Stimulated activated CD8-positive, alpha-beta memory T cell treated with anti-CD3 and anti-CD28 coated beads, Interleukin-7, amount 100 ng/mL, for 1 hour (primary cell): ENCODE results near the gene TCF23.

ENCODE experiments used
- DNase-seq, 2 donors: peaks; one replicate each; pipeline ENCODE4 v3.0.0-alpha.2; 2020; ENCODE audit warnings: low read depth in 2 of 2

Gene TCF23

DNA sequence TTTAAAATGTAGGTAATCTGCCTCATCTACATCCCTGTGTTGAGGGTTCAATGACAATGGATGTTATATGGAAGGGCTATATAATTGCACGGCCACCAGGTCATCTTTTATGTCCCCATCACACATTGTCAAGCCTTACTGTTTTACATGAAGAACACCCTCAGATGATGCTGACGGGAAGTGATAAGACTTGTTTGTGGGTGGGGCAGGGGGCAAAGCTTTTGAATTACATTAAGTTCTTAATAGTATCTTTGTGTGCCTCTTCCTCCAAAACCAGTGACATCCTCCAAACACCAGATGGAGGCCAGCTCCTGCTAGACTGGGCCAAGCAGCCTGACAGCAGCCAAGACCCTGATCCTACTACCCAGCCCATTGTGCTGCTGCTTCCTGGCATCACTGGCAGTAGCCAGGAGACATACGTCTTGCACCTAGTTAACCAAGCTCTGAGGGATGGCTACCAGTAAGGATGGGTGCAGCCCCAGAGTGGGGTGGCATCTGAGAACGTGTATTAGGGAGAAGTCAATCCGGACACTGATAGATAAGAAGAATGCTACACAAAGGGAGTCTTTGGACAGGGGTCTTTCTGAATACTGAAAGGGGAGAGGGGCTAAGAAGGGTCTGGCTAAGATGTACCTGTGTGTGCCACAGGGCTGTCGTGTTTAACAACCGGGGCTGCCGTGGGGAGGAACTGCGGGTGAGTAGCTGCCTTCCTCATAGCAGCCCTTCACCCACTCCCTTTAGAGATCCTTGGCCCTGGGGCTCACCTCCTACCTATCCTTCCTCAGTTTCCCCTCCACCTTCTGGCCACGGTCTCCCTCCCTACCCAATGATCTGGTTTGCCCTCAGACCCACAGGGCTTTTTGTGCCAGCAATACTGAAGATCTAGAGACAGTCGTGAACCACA lies 19.9 kb upstream of the TCF23 start:
- DNase-seq: no peak

GRCh38 chr2:27130396-27130795 lies 18.4 kb upstream of the TCF23 start:
- DNase-seq: no peak

GRCh38 chr2:27131429-27131828 lies 17.4 kb upstream of the TCF23 start:
- no peak for DNase-seq

GRCh38 chr2:27133195-27133875 lies 15.5 kb upstream of the TCF23 start:
- no peak for DNase-seq

DNA sequence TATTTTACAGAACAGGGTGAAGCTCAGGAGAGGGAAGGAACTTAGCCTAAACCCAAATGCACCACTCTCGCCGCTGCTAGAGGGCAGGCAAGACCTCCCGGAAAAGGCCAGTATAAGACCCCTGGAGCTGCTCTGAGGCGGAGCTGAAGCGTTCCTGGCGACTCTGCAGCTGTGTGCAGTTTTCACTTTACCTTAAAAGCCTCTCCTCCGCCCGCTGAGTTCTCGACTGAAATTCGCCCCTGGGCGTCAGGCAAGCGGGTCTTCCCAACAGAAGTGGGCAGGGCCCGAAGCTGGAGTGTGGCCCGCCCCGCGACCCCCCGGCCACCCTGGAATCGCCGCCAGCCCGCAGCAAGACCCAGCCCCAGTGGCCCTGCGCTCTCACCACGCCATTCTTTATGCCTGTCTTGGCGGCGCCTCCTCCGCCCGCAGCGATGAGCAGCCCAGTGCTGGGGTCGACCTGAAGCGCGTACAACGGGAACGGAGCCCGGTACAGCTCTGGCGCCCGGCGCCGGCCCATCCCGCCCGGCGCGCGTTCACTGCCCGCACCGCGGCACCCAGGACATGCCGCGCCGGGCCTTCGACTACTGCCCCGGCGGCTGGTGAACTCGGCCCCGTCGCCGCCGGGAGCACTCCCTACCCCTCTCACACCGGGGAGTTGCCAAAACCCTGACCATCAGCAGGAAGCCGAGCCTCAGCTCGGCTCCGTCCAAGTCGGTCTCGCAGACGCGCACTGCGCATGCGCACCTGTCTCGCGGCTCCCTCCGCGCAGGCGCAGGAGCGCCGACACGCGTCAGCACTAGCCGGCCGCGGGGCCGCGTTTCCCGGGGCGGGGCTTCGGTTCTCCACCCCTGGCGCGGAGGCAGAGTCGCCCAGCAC lies 14.7 kb upstream of the TCF23 start, which contains the start of gene PREB:
Gene PREB (minus strand): TSS at position 732 of the 876 bp plus-strand sequence. CDS start 215 bp downstream, at position 517.
- peak; percentile 95 to 96 for DNase-seq

DNA sequence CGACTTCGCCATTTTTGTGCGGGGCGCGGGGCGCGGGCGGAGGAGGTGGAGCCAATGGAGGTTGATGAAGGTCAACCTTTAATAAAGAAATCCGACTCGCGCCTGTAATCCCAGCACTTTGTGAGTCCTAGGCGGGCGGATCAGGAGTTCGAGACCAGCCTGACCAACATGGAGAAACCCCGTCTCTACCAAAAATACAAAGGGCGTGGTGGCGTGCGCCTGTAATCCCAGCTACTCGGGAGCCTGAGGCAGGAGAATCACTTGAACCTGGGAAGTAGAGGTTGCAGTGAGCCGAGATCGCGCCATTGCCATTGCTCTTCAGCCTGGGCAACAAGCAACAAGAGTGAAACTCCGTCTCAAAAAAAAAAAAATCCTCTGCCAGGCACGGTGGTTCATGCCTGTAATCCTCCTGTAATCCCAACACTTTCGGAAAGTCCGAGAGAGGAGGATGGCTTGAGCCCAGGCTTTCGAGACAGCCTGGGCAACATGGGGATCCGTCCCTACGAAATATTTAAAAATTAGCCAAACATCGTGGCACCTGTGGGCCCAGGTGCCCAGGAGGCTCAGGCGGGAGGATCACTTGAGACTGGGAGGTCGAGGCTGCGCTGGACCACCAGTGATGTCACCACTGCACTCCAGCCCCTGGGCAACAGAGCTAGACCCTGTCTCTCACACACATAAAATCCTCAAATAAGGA lies 13.9 kb upstream of the TCF23 start:
- DNase-seq: no peak

DNA sequence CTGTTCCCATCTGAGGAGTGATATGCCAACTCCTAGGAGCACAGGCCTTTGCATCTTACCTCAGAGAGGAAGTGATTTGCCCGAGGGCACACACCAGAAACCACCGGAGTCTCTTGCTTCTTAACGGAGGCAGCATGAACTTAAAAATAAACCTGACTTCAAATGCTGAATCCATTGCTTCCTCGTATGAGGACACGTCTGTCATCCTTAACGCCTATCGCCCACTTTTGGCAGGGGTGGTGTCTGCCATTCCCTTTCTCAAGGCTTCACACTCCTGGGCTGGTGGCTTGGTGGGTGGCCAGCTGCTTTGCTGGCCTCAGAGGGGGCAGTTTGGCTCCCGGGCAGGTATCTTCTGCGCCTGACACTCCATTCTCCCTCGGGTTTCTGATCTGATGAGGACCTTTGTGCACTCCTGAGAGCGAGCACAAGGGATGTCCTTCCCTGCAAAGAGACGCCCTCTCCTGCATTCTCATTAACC lies 13.3 kb upstream of the TCF23 start:
- DNase-seq: no peak

- no peak for DNase-seq
These were observed 12.1 kb upstream of the TCF23 start for GRCh38 chr2:27136751-27137150.

DNA sequence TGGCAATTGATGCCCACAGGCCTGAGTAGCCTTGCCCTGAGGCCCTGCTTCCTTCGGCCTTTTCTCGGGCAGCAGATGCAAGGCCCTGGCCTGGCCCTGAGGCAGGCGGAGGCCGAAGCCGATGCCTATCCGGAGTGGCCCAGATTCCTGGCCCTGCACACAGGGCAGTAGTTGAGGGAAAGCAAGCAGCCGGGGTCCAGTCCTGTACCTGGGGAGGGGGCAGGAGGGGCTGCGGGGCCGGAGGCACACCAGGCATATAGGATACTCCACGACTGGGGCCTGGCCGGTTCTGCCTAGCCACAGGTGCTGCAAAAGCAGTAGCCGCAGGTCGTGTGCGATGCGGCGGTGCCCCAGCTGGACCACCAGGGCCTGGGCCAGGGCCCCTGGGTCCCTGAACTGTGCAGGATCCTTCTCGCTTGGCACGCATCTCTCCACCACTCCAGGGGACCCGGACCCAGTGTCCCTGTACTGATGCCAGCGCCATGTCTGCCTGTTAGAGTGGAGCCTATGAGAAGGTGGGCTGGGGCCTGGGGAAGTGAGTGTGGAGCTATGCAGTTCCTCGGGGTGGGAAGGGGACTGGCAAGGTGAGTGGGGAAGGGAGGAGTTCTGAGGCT lies 11.4 kb upstream of the TCF23 start:
- no peak for DNase-seq

DNA sequence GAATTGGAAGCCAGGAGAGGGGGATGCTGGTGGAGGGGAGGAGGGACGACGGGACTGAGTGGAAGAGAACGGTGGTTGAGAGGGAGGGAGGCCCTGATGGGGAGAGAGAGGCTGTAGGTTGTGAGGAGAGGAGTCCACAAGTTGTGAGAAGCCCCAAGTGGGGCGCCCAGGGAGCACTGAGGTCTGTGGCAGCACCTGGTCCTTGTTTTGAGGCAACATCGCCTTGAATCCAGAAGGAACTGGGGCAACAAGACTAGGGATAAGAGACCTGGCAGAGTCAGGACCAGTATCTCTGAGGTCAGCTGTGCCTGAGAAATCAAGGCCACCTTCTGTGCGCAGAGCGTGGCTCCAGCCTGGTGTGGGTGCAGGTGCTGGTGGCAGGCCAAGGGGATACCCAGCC lies 10.7 kb upstream of the TCF23 start:
- DNase-seq: no peak

- no peak for DNase-seq
These were observed 9.5 kb upstream of the TCF23 start, which contains the start of gene PRR30 for GRCh38 chr2:27139310-27139709. Gene PRR30, minus strand, starts transcription at chr2:27139410. Its CDS starts 1,081 bp downstream, at chr2:27138329.

DNA sequence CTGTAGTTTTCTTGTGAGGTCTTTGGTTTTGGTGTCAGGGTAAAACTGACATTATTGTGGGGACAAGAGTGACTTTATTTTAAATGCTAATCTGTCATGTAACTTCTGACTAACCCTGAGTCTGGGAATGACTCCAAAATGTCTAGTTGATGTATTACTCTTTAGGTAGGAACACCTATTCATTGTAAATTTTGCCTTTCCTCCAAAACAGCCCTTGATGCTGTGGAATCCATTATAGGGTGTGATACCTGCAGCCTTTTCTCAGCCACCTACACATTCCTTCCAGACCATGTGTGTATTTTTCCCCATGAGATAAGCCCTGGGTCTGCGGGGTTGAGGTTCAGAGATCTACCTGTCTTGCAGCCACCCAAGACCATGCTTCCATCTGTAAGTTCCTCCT lies 5.5 kb upstream of the TCF23 start:
- DNase-seq: no peak

DNA sequence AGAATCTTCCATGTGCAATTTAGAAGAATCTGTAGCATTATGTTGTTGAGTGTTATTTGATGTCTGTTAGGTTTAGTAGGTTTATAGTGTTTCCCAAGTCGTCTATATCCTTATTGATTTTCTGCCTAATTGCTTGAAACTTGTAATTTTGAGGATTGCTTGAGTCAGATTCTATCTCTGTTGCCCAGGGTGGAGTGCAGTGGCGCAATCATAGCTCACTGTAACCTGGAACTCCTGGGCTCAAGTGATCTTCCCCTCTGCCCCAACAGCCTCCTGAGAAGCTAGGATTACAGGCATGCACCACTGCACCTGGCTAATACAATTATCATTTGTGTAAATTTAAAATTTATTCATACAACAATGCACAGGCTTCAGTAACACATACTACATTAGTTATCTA lies 3.1 kb upstream of the TCF23 start:
- DNase-seq: no peak

- no peak for DNase-seq
These were observed 869 bp upstream of the TCF23 start for GRCh38 chr2:27147935-27148334.

- no peak for DNase-seq
These were observed 984 bp downstream of the TCF23 start for GRCh38 chr2:27149570-27150405.

DNA sequence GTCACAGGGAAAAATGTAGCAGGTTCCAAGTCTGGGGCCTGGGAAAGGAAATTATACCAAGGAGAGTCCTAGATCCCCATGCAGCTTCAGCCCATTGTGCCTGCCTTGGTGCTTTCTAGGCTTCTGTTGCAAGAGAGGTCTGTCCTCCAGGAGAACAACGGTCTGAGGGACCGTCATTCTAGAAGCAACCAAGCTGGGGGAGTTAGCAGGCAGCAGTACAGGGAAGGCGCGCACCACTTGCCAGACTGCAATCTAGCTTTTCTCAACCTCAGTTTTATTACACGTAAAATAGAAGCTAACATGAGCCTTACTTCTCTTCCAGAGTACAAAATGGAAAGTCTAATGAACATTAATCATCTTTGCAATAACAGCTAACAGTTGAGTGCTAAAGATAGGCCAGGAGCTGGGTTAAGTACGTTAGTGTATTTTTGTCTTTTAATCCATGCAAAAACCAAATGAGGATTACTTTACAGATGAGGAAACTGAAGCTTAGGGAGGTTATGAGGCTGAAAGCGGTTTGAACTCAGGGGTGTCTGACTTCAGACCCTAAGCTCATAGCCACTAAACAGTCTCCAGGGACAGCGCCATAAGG lies 1.9 kb downstream of the TCF23 start:
- no peak for DNase-seq

GRCh38 chr2:27152102-27152795 lies 3.4 kb downstream of the TCF23 start:
- no peak for DNase-seq

DNA sequence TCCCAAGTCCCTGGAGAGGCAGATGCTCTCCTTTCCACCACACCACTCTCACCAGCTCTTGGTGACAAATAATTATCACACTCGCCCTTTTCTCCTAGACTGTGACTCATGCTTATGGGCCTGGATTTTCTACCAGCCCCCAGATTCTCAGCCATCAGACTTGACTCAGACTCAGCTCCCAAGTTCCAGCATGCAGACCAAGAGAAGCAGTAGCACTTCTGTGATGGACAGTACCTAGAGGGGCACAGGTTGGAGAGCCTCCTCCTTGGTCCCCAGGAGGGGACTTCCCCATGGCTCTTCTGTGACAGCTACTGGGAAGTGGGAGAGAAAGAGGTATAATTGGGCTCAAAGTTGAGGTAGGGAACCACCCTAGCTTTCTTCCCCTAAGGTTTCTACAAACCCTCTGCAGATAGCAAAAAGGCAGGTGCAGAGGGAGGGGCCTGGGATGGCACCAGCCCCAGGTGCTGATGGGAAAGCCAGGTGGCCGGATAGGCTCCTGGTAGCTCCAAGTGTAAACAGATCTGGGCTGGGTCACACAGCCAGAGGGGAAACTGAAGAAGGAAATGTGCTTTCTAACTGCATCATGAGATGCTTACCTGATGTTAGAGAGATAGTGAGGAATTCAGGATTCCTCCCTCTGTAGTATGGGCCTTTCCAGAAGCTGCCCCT lies 4.1 kb downstream of the TCF23 start:
- no peak for DNase-seq
